Measurements from ENCODE around the gene KRT40. TPM values are rescaled to one million over a fixed set of nuclear protein-coding genes. Genes with fewer than 3 reads are reported as not detected.

KRT40 gene
- total and polyA plus RNA-seq, 2 of the 8 experiments (the other 6 are each of a cell fraction or from before 2014, with no cell fraction given): not detected

- H2BK120ac ChIP-seq (replicated peaks; ENCODE audit: low read depth, low read length): no peak overlapping the region
- no peaks in the 10 kb centered on the region for H4K20me1 ChIP-seq (replicated peaks in 1 of 2; ENCODE audit: control insufficient read depth in 1 of 2, insufficient read depth in 2 of 2, low read length in 2 of 2)
- DNase-seq (ENCODE audit: low read depth in 1 of 2, low spot score in 2 of 2): no peak
- H3K27ac ChIP-seq (ENCODE audit: low read depth, low read length): no peak overlapping the region
- no peaks in the 10 kb centered on the region for H3K27me3 ChIP-seq (replicated peaks in 1 of 4; ENCODE audit: control insufficient read depth in 3 of 4, extremely low read depth in 1 of 4, insufficient read depth in 3 of 4, low read length in 3 of 4)
- no peak overlapping the region for H3K4me2 ChIP-seq (ENCODE audit: insufficient read depth in 1 of 2, low read depth in 2 of 2, low read length in 2 of 2)
- no peak overlapping the region for H4K91ac ChIP-seq (replicated peaks; ENCODE audit: insufficient read length, low read length)
- no peak overlapping the region for H4K8ac ChIP-seq (ENCODE audit: extremely low read depth, insufficient read depth, low read length)
- H3K9ac ChIP-seq (replicated peaks in 1 of 4; ENCODE audit: extremely low read depth in 1 of 4, low read depth in 3 of 4, low read length in 3 of 4): no peak overlapping the region
- no peaks in the 10 kb centered on the region for H3K79me1 ChIP-seq (ENCODE audit: low read depth, low read length)
- no peak overlapping the region for H2BK20ac ChIP-seq (ENCODE audit: low read length)
- no peak overlapping the region for H2BK5ac ChIP-seq (ENCODE audit: low read depth, low read length)
- no peaks in the 10 kb centered on the region for H3K23me2 ChIP-seq (ENCODE audit: low read depth, low read length)
- ChIA-PET CTCF (ENCODE audit: partially characterized antibody) (interaction anchor here (0.6 to 4.0 kb wide), 4 partner anchors 10 to 104 kb away, joined by 3 to 12 read pairs (median 5); no protein-coding TSS in a partner anchor), POLR2A (ENCODE audit: partially characterized antibody) (no interaction called here)
- no peak overlapping the region for H2AFZ ChIP-seq (ENCODE audit: low read length)
- no peak overlapping the region for H2BK15ac ChIP-seq (ENCODE audit: low read length)
- no peaks in the 10 kb centered on the region for H3K79me2 ChIP-seq (ENCODE audit: control insufficient read depth in 1 of 2, insufficient read depth in 2 of 2, low read length in 2 of 2)
- TF ChIP-seq ZNF274 (IDR thresholded peaks at IDR 0.05; ENCODE audit: borderline replicate concordance, extremely low read depth, low read length) (no peak), BCL11A (IDR thresholded peaks at IDR 0.05; ENCODE audit: low read depth in 2 of 2, low read length in 2 of 2) (no peak), TAF1 (IDR thresholded peaks at IDR 0.05; ENCODE audit: low read depth, low read length) (no peak), USF2 (IDR thresholded peaks at IDR 0.05; ENCODE audit: low read length) (no peak), TBP (IDR thresholded peaks at IDR 0.05; ENCODE audit: low read depth, low read length) (no peak), CBX5 (IDR thresholded peaks at IDR 0.05; ENCODE audit: low read depth, low read length) (no peak), SAP30 (IDR thresholded peaks at IDR 0.05; ENCODE audit: insufficient read depth, insufficient replicate concordance, low read length) (no peak)
- H2AK5ac ChIP-seq (ENCODE audit: low read depth, low read length): no peak overlapping the region
- H3K18ac ChIP-seq (ENCODE audit: extremely low read depth, low read length): no peak overlapping the region
- no peaks in the 10 kb centered on the region for H3K9me3 ChIP-seq (ENCODE audit: insufficient read depth in 2 of 2, low read depth in 1 of 2, low read length in 1 of 2)
- H2BK12ac ChIP-seq (ENCODE audit: low read depth, low read length): no peak overlapping the region
- no peak for FAIRE-seq
- 86% methylated on average over 1 of the region's 1 CpG; no CpG with 5 or more reads in 1 of the 2 experiments for WGBS, 2 experiments (ENCODE audit: extremely low coverage in 1 of 2, insufficient coverage in 1 of 2, insufficient read length in 1 of 2, insufficient replicate concordance in 2 of 2, low coverage in 1 of 2, low lambda C conversion rate in 2 of 2, missing lambda C conversion rate in 1 of 2)
- H3K4ac ChIP-seq (replicated peaks; ENCODE audit: insufficient read length, low read depth, low read length): no peak overlapping the region
- H3K23ac ChIP-seq (ENCODE audit: insufficient read length): no peak overlapping the region
- no peaks in the 10 kb centered on the region for H3K4me1 ChIP-seq (replicated peaks in 1 of 4; ENCODE audit: control insufficient read depth in 3 of 4, insufficient read depth in 4 of 4, low read length in 3 of 4)
- no peak overlapping the region for H3K14ac ChIP-seq (ENCODE audit: insufficient read length)
- no peak overlapping the region for H3K4me3 ChIP-seq (ENCODE audit: extremely low read depth in 1 of 4, insufficient read depth in 2 of 4, low read depth in 3 of 4, low read length in 4 of 4)
- H3K56ac ChIP-seq (replicated peaks; ENCODE audit: insufficient read length, low read depth, low read length): no peak overlapping the region
- no peaks in the 10 kb centered on the region for H3K36me3 ChIP-seq (ENCODE audit: control insufficient read depth in 2 of 4, insufficient read depth in 4 of 4, low read length in 3 of 4)
- no peak overlapping the region for H4K5ac ChIP-seq (ENCODE audit: insufficient read length, low read depth, low read length)
These were observed 39.6 kb downstream of the KRT40 start for GRCh38 chr17:40944531-40944930.

Data from H1 (cell line).